Measurements from ENCODE around the gene CD200. TPM values are rescaled to one million over a fixed set of nuclear protein-coding genes. Genes with fewer than 3 reads are reported as not detected.

The CD200 gene
- total RNA-seq, 1 experiment from 2014 or later = not detected

GRCh38 chr3:112394003-112394640, 61.2 kb downstream of the CD200 start:
- Histone ChIP-seq H2AFZ (ENCODE audit: low read length) (no peak overlapping the region), H3K36me3 (ENCODE audit: low read depth, low read length) (no peaks in the 10 kb centered on the region), H4K20me1 (ENCODE audit: low read length) (no peaks in the 10 kb centered on the region), H3K4me2 (ENCODE audit: low read length) (no peak overlapping the region), H3K27me3 (ENCODE audit: low read length) (peaks cover 32% of the 10 kb centered on the region), H3K4me3 (ENCODE audit: low read length) (no peak overlapping the region), H3K4me1 (ENCODE audit: insufficient read depth, low read length) (0 out of 2 replicates have a peak, but pooled peaks cover 10% of the 10 kb centered on the region), H3K27ac (ENCODE audit: low read length) (no peak overlapping the region), H3K9ac (ENCODE audit: low read length) (no peak overlapping the region), H3K9me3 (ENCODE audit: low read length) (no peaks in the 10 kb centered on the region), H3K9me2 (replicated peaks; ENCODE audit: low read length) (no peaks in the 10 kb centered on the region), H3F3A (ENCODE audit: low read length, unreplicated experiment) (no peaks in the 10 kb centered on the region), H3K79me2 (ENCODE audit: low read length) (no peaks in the 10 kb centered on the region)
- no peak for TF ChIP-seq EZH2phosphoT487 (IDR thresholded peaks at IDR 0.05; ENCODE audit: borderline replicate concordance, low read length)
- TF ChIP-seq EZH2 (IDR thresholded peaks at IDR 0.05; ENCODE audit: low read length, unreplicated experiment) = no peak
- TF ChIP-seq CTCF (conservative IDR thresholded peaks at IDR 0.05; ENCODE audit: low read depth, low read length) = no peak
- POLR2A ChIA-PET (ENCODE audit: unreplicated experiment) = no interaction called here
- intact Hi-C loops (cut with micrococcal nuclease) = no loop called here
- ATAC-seq (no peak), DNase-seq (no peak)
- no TSS peak for BruUV-seq (replicated peaks)
- CTCF ChIA-PET = no interaction called here

- Histone ChIP-seq H3K79me2 (ENCODE audit: low read length) (no peaks in the 10 kb centered on the region), H4K20me1 (ENCODE audit: low read length) (no peaks in the 10 kb centered on the region), H3F3A (ENCODE audit: low read length, unreplicated experiment) (no peaks in the 10 kb centered on the region), H3K4me3 (ENCODE audit: low read length) (no peak overlapping the region), H3K9me3 (ENCODE audit: low read length) (no peaks in the 10 kb centered on the region), H2AFZ (ENCODE audit: low read length) (no peak overlapping the region), H3K27me3 (ENCODE audit: low read length) (peaks cover 29% of the 10 kb centered on the region), H3K9ac (ENCODE audit: low read length) (no peak overlapping the region), H3K4me2 (ENCODE audit: low read length) (no peak overlapping the region), H3K27ac (ENCODE audit: low read length) (no peak overlapping the region), H3K36me3 (ENCODE audit: low read depth, low read length) (no peaks in the 10 kb centered on the region), H3K9me2 (replicated peaks; ENCODE audit: low read length) (no peaks in the 10 kb centered on the region), H3K4me1 (ENCODE audit: insufficient read depth, low read length) (0 out of 2 replicates have a peak, but pooled peaks cover 10% of the 10 kb centered on the region)
- ChIA-PET CTCF (no interaction called here), POLR2A (ENCODE audit: unreplicated experiment) (no interaction called here)
- no peak for ATAC-seq
- intact Hi-C loops (cut with micrococcal nuclease) = no loop called here
- BruUV-seq (replicated peaks) = no TSS peak
- no peak for DNase-seq
- no peak for TF ChIP-seq EZH2phosphoT487 (IDR thresholded peaks at IDR 0.05; ENCODE audit: borderline replicate concordance, low read length)
- no peak for TF ChIP-seq CTCF (conservative IDR thresholded peaks at IDR 0.05; ENCODE audit: low read depth, low read length)
Observed at GRCh38 chr3:112395181-112395895, 62.4 kb downstream of the CD200 start.

DNA sequence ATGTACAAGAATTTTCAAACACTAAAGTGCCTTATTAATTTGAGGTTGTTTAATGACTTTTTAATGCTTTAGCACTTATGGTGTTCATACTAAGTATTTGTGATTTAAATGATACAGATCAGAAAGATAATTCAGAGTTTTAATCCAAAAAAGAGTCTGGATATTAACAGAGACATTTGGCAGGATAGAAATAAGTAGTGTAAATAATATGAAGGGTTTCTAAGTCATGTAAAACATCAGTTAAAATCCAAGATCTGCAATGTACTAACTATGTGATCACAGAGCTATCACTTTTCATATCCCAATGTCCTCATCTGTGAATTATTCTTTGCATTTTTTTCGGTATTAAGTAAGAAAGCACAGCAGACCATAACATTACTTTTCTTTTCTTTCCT, 62.9 kb downstream of the CD200 start:
- Histone ChIP-seq H3K9ac (ENCODE audit: low read length) (no peak overlapping the region), H3K4me2 (ENCODE audit: low read length) (no peak overlapping the region), H3K9me2 (replicated peaks; ENCODE audit: low read length) (no peaks in the 10 kb centered on the region), H3K27me3 (ENCODE audit: low read length) (peaks cover 29% of the 10 kb centered on the region), H2AFZ (ENCODE audit: low read length) (no peak overlapping the region), H3K4me3 (ENCODE audit: low read length) (no peak overlapping the region), H3K9me3 (ENCODE audit: low read length) (no peaks in the 10 kb centered on the region), H3K27ac (ENCODE audit: low read length) (no peak overlapping the region), H4K20me1 (ENCODE audit: low read length) (no peaks in the 10 kb centered on the region), H3K79me2 (ENCODE audit: low read length) (no peaks in the 10 kb centered on the region), H3K36me3 (ENCODE audit: low read depth, low read length) (no peaks in the 10 kb centered on the region), H3K4me1 (ENCODE audit: insufficient read depth, low read length) (0 out of 2 replicates have a peak, but pooled peaks cover 8% of the 10 kb centered on the region), H3F3A (ENCODE audit: low read length, unreplicated experiment) (no peaks in the 10 kb centered on the region)
- no peak for DNase-seq
- ChIA-PET POLR2A (ENCODE audit: unreplicated experiment) (no interaction called here), CTCF (no interaction called here)
- TF ChIP-seq EZH2phosphoT487 (IDR thresholded peaks at IDR 0.05; ENCODE audit: borderline replicate concordance, low read length) (no peak), CTCF (conservative IDR thresholded peaks at IDR 0.05; ENCODE audit: low read depth, low read length) (no peak), EZH2 (IDR thresholded peaks at IDR 0.05; ENCODE audit: low read length, unreplicated experiment) (no peak)
- intact Hi-C loops (cut with micrococcal nuclease) = no loop called here
- no peak for ATAC-seq
- BruUV-seq (replicated peaks) = no TSS peak

All from PC-3 (cell line).